ES-I3 (cell line): ENCODE measurements around the gene EIPR1.

Experiments used
- H3K36me3 ChIP-seq: 2 replicates; pipeline ENCODE4 v1.6.1; 2013; ENCODE audit warnings: mild to moderate bottlenecking, low read length, control low read depth, moderate library complexity; ENCODE audit not compliant: insufficient read depth
- H3K4me1 ChIP-seq: 2 replicates; pipeline ENCODE4 v1.6.1; 2013; ENCODE audit warnings: mild to moderate bottlenecking, control low read depth, low read length; ENCODE audit not compliant: insufficient read depth
- H3K9ac ChIP-seq: 2 replicates; pipeline ENCODE4 v1.6.1; 2013; ENCODE audit warnings: low read depth, mild to moderate bottlenecking, low read length, moderate library complexity
- H3K9me3 ChIP-seq: 2 replicates; pipeline ENCODE4 v1.6.1; 2013; ENCODE audit warnings: mild to moderate bottlenecking, low read length, moderate library complexity; ENCODE audit not compliant: control insufficient read depth, insufficient read depth

Gene EIPR1

GRCh38 chr2:3334392-3335345 lies 42.9 kb downstream of the EIPR1 start:
- Histone ChIP-seq H3K9ac (no peak overlapping the region), H3K4me1 (no peaks in the 10 kb centered on the region), H3K36me3 (no peaks in the 10 kb centered on the region; the same call in 1 of the 2 replicates), H3K9me3 (no peaks in the 10 kb centered on the region)

GRCh38 chr2:3332133-3332532 lies 45.5 kb downstream of the EIPR1 start:
- Histone ChIP-seq H3K4me1 (no peaks in the 10 kb centered on the region), H3K9ac (no peak overlapping the region), H3K36me3 (no peaks in the 10 kb centered on the region; the same call in 1 of the 2 replicates), H3K9me3 (no peaks in the 10 kb centered on the region)

GRCh38 chr2:3329491-3329890 lies 48.1 kb downstream of the EIPR1 start:
- no peaks in the 10 kb centered on the region; the same call in 1 of the 2 replicates for H3K36me3 ChIP-seq
- H3K4me1 ChIP-seq, result no peaks in the 10 kb centered on the region
- no peaks in the 10 kb centered on the region for H3K9me3 ChIP-seq
- H3K9ac ChIP-seq, result no peak overlapping the region

GRCh38 chr2:3326871-3327270 lies 50.7 kb downstream of the EIPR1 start:
- Histone ChIP-seq H3K36me3 (no peaks in the 10 kb centered on the region; the same call in 1 of the 2 replicates), H3K9ac (no peak overlapping the region), H3K9me3 (no peaks in the 10 kb centered on the region), H3K4me1 (no peaks in the 10 kb centered on the region)

GRCh38 chr2:3326182-3326537 lies 51.5 kb downstream of the EIPR1 start:
- no peak overlapping the region for H3K9ac ChIP-seq
- H3K36me3 ChIP-seq, result no peaks in the 10 kb centered on the region; the same call in 1 of the 2 replicates
- peaks cover 3% of the 10 kb centered on the region; the same call in 1 of the 2 replicates for H3K4me1 ChIP-seq
- H3K9me3 ChIP-seq, result no peaks in the 10 kb centered on the region

- Histone ChIP-seq H3K4me1 (peaks cover 7% of the 10 kb centered on the region; the same call in 1 of the 2 replicates), H3K9me3 (no peaks in the 10 kb centered on the region), H3K36me3 (no peaks in the 10 kb centered on the region), H3K9ac (no peak overlapping the region)
Measured at GRCh38 chr2:3325458-3326181, 52.0 kb downstream of the EIPR1 start.

- H3K9ac ChIP-seq, result no peak overlapping the region
- H3K36me3 ChIP-seq, result no peaks in the 10 kb centered on the region
- H3K9me3 ChIP-seq, result no peaks in the 10 kb centered on the region
- H3K4me1 ChIP-seq, result peaks cover 7% of the 10 kb centered on the region
Measured at GRCh38 chr2:3324404-3325281, 53.0 kb downstream of the EIPR1 start.

- Histone ChIP-seq H3K9me3 (no peaks in the 10 kb centered on the region), H3K9ac (no peak overlapping the region), H3K4me1 (peaks cover 7% of the 10 kb centered on the region), H3K36me3 (no peaks in the 10 kb centered on the region)
Measured at GRCh38 chr2:3324036-3324386, 53.6 kb downstream of the EIPR1 start.

- no peaks in the 10 kb centered on the region for H3K9me3 ChIP-seq
- peaks cover 7% of the 10 kb centered on the region for H3K4me1 ChIP-seq
- no peak overlapping the region for H3K9ac ChIP-seq
- H3K36me3 ChIP-seq, result no peaks in the 10 kb centered on the region
Measured at GRCh38 chr2:3323360-3324035, 54.1 kb downstream of the EIPR1 start.

- no peak overlapping the region for H3K9ac ChIP-seq
- H3K36me3 ChIP-seq, result no peaks in the 10 kb centered on the region
- peaks cover 7% of the 10 kb centered on the region for H3K4me1 ChIP-seq
Measured at GRCh38 chr2:3322311-3322970, 55.2 kb downstream of the EIPR1 start.

GRCh38 chr2:3321825-3322224 lies 55.8 kb downstream of the EIPR1 start:
- Histone ChIP-seq H3K9ac (no peak overlapping the region), H3K4me1 (peaks cover 7% of the 10 kb centered on the region), H3K9me3 (no peaks in the 10 kb centered on the region), H3K36me3 (no peaks in the 10 kb centered on the region)

More at GRCh38 chr2:3322311-3322970, 55.2 kb downstream of the EIPR1 start:
- no peaks in the 10 kb centered on the region for H3K9me3 ChIP-seq

- H3K9me3 ChIP-seq, result no peaks in the 10 kb centered on the region
- H3K9ac ChIP-seq, result no peak overlapping the region
- H3K4me1 ChIP-seq, result peaks cover 7% of the 10 kb centered on the region
- H3K36me3 ChIP-seq, result no peaks in the 10 kb centered on the region
Measured at GRCh38 chr2:3320910-3321605, 56.6 kb downstream of the EIPR1 start.
